BE2C (cell line): ENCODE data around the gene SH3BP5L.

Experiments used
- DNase-seq: peaks from one replicate; pipeline ENCODE4 v3.0.0-alpha.2; 2020
- H3K27me3 ChIP-seq: fragments of 250-450 bp; sonication (Bioruptor Pico); 2 replicates; pipeline ENCODE4 v1.5.1; 2020; ENCODE audit warnings: mild to moderate bottlenecking
- H3K36me3 ChIP-seq: fragments of 250-450 bp; sonication (Bioruptor Pico); 2 replicates; pipeline ENCODE4 v1.5.1; 2020; ENCODE audit warnings: mild to moderate bottlenecking
- H3K4me1 ChIP-seq: fragments of 250-450 bp; sonication (Bioruptor Pico); 2 replicates; pipeline ENCODE4 v1.5.1; 2020
- H3K4me3 ChIP-seq: 2 replicates; pipeline ENCODE4 v1.5.1; 2011; ENCODE audit warnings: low read depth, low read length
- H3K9me3 ChIP-seq: fragments of 250-450 bp; sonication (Bioruptor Pico); 2 replicates; pipeline ENCODE4 v1.5.1; 2020
- CTCF ChIP-seq: IDR thresholded peaks from 2 replicates; pipeline ENCODE4 v1.5.1; 2012; ENCODE audit warnings: mild to moderate bottlenecking, low read depth, low read length

The SH3BP5L gene

GRCh38 chr1:248862998-248863881 is 37.5 kb upstream of the SH3BP5L start:
- peak; percentile 95 for DNase-seq
- Histone ChIP-seq H3K4me3 (peak overlapping the region; percentile 72), H3K27me3 (no peaks in the 10 kb centered on the region), H3K36me3 (no peaks in the 10 kb centered on the region), H3K9me3 (no peaks in the 10 kb centered on the region), H3K4me1 (no peaks in the 10 kb centered on the region)
- no peak for TF ChIP-seq CTCF

GRCh38 chr1:248862695-248862997 is 36.9 kb upstream of the SH3BP5L start:
- Histone ChIP-seq H3K27me3 (no peaks in the 10 kb centered on the region), H3K4me1 (no peaks in the 10 kb centered on the region), H3K4me3 (peak overlapping the region; percentile 72), H3K9me3 (no peaks in the 10 kb centered on the region), H3K36me3 (no peaks in the 10 kb centered on the region)
- no peak for DNase-seq
- TF ChIP-seq CTCF = no peak

GRCh38 chr1:248861616-248862015 is 35.9 kb upstream of the SH3BP5L start:
- Histone ChIP-seq H3K9me3 (no peaks in the 10 kb centered on the region), H3K36me3 (no peaks in the 10 kb centered on the region), H3K27me3 (no peaks in the 10 kb centered on the region), H3K4me3 (no peak overlapping the region), H3K4me1 (no peaks in the 10 kb centered on the region)
- no peak for TF ChIP-seq CTCF
- no peak for DNase-seq

- Histone ChIP-seq H3K4me1 (no peaks in the 10 kb centered on the region), H3K4me3 (no peak overlapping the region)
- DNase-seq = no peak
Measured at GRCh38 chr1:248860007-248860406, 34.3 kb upstream of the SH3BP5L start.

GRCh38 chr1:248858891-248859889 is 33.5 kb upstream of the SH3BP5L start, which contains the start of gene ZNF692:
Gene ZNF692, minus strand, starts transcription at chr1:248859085. Its CDS starts 776 bp downstream, at chr1:248858309.
- DNase-seq = peak; percentile 98
- H3K36me3 ChIP-seq = peaks cover 6% of the 10 kb centered on the region
- TF ChIP-seq CTCF = no peak
- H3K27me3 ChIP-seq = no peaks in the 10 kb centered on the region
- peak within 1 kb of the TSS; percentile 87 for H3K4me3 ChIP-seq
- H3K9me3 ChIP-seq = no peaks in the 10 kb centered on the region
- H3K4me1 ChIP-seq = no peaks in the 10 kb centered on the region

More at GRCh38 chr1:248860007-248860406, 34.3 kb upstream of the SH3BP5L start:
- no peak for TF ChIP-seq CTCF
- Histone ChIP-seq H3K27me3 (no peaks in the 10 kb centered on the region), H3K9me3 (no peaks in the 10 kb centered on the region), H3K36me3 (peaks cover 5% of the 10 kb centered on the region)
